ENCODE data around the gene MYOZ1. TPM values are rescaled to one million over a fixed set of nuclear protein-coding genes. Genes with fewer than 3 reads are reported as not detected.

Gene MYOZ1
- total RNA-seq, 2 experiments from 2014 or later, result not detected

- ChIA-PET POLR2A (no interaction called here), CTCF (no interaction called here)
- H3K27ac Mint-ChIP-seq, result no peak overlapping the region
- H3K9me3 Mint-ChIP-seq (ENCODE audit: insufficient read depth), result no peaks in the 10 kb centered on the region
- no peak overlapping the region for H3K4me3 Mint-ChIP-seq
- no peaks in the 10 kb centered on the region for H3K27me3 Mint-ChIP-seq (ENCODE audit: low read depth)
- ATAC-seq, result no peak
- H3K36me3 Mint-ChIP-seq (ENCODE audit: low read depth), result no peaks in the 10 kb centered on the region
- DNase-seq, result no peak
- H3K4me1 Mint-ChIP-seq (ENCODE audit: low read depth), result peaks cover 20% of the 10 kb centered on the region
These were observed 14.1 kb upstream of the MYOZ1 start for GRCh38 chr10:73655257-73655989.

DNA sequence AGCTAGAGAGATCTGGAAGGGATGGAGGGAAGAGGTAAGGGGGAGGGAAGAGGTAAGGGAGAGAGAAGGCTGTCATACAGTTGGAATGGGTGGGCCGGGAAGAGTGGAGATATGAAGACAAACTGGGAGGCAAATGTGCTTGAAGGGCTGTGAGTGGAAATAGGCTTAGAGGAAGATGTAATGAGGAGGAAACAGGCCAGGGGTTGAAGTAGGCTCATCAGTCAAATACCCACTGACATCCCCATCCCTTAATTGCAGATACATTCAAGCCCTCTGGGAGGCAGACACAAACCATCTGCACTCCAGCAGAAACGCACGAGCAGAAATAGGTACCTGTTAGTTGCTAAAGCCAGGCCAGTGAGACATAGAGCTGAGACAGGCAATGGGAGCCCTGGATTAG lies 12.4 kb upstream of the MYOZ1 start:
- H3K36me3 Mint-ChIP-seq (ENCODE audit: low read depth), result no peaks in the 10 kb centered on the region
- no peak for DNase-seq
- no peak for ATAC-seq
- ChIA-PET CTCF (interaction anchor here (0.9 to 1.2 kb wide), 2 partner anchors 9 to 11 kb away, joined by 3 to 6 read pairs; no protein-coding TSS in a partner anchor), POLR2A (no interaction called here)
- H3K9me3 Mint-ChIP-seq (ENCODE audit: insufficient read depth), result no peaks in the 10 kb centered on the region
- peaks cover 20% of the 10 kb centered on the region for H3K4me1 Mint-ChIP-seq (ENCODE audit: low read depth)
- peaks cover 3% of the 10 kb centered on the region for H3K27me3 Mint-ChIP-seq (ENCODE audit: low read depth)
- H3K4me3 Mint-ChIP-seq, result no peak overlapping the region
- no peak overlapping the region for H3K27ac Mint-ChIP-seq

- ChIA-PET CTCF (interaction anchor here (1.2 kb wide), 1 partner anchor 9 kb away, joined by 6 read pairs; no protein-coding TSS in a partner anchor), POLR2A (no interaction called here)
- Mint-ChIP-seq H3K4me3 (no peak overlapping the region), H3K9me3 (ENCODE audit: insufficient read depth) (no peaks in the 10 kb centered on the region), H3K36me3 (ENCODE audit: low read depth) (no peaks in the 10 kb centered on the region), H3K27me3 (ENCODE audit: low read depth) (peaks cover 3% of the 10 kb centered on the region), H3K27ac (no peak overlapping the region), H3K4me1 (ENCODE audit: low read depth) (peaks cover 20% of the 10 kb centered on the region)
- no peak for DNase-seq
- ATAC-seq, result no peak
These were observed 11.9 kb upstream of the MYOZ1 start for GRCh38 chr10:73653195-73653594.

GRCh38 chr10:73650537-73651331 lies 9.5 kb upstream of the MYOZ1 start:
- no peak for DNase-seq
- ATAC-seq, result no peak
- H3K9me3 Mint-ChIP-seq (ENCODE audit: insufficient read depth), result no peaks in the 10 kb centered on the region
- H3K36me3 Mint-ChIP-seq (ENCODE audit: low read depth), result no peaks in the 10 kb centered on the region
- no peak overlapping the region for H3K27ac Mint-ChIP-seq
- ChIA-PET CTCF (interaction anchor here (12.0 kb wide), 1 partner anchor 121 kb away, joined by 152 read pairs; no protein-coding TSS in a partner anchor), POLR2A (no interaction called here)
- peaks cover 15% of the 10 kb centered on the region for H3K4me1 Mint-ChIP-seq (ENCODE audit: low read depth)
- H3K4me3 Mint-ChIP-seq, result no peak overlapping the region
- H3K27me3 Mint-ChIP-seq (ENCODE audit: low read depth), result peaks cover 7% of the 10 kb centered on the region

DNA sequence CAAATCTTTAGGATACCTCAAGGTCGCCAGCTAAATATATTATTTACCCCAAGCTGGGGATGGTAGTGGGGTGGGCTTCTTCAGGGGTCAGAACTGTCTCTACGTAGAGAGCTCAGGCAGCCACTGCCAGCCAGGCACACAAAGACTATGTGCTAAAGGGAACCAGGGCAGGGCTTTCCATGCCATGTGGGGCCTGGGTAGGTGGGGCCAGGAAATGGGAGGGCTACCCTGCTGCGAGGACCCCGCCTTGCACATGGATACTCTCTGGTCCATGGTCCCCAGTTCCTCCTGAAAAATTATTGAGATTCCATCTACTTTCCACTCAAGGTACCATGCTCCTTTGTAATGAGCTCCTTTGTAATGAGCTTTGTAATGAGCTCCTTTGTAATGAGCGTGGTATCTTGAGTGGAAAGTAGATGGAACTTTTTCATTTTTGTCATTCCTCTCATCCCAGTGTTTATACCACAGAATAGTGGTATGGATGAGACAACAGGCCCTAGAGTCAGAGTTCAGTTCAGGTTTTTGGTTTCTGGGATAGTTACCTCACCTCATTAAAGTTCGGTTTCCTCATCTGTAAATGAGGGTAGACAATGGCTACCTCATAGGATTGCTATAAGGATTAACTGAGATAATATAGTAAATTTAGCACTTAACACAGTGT lies 8.7 kb upstream of the MYOZ1 start:
- Mint-ChIP-seq H3K9me3 (ENCODE audit: insufficient read depth) (no peaks in the 10 kb centered on the region), H3K4me1 (ENCODE audit: low read depth) (peaks cover 11% of the 10 kb centered on the region), H3K27ac (no peak overlapping the region), H3K36me3 (ENCODE audit: low read depth) (no peaks in the 10 kb centered on the region), H3K4me3 (no peak overlapping the region), H3K27me3 (ENCODE audit: low read depth) (peaks cover 10% of the 10 kb centered on the region)
- CTCF ChIA-PET, result interaction anchor here (12.0 kb wide), 1 partner anchor 120 kb away, joined by 152 read pairs; no protein-coding TSS in a partner anchor
- POLR2A ChIA-PET, result no interaction called here
- DNase-seq, result no peak
- ATAC-seq, result no peak

DNA sequence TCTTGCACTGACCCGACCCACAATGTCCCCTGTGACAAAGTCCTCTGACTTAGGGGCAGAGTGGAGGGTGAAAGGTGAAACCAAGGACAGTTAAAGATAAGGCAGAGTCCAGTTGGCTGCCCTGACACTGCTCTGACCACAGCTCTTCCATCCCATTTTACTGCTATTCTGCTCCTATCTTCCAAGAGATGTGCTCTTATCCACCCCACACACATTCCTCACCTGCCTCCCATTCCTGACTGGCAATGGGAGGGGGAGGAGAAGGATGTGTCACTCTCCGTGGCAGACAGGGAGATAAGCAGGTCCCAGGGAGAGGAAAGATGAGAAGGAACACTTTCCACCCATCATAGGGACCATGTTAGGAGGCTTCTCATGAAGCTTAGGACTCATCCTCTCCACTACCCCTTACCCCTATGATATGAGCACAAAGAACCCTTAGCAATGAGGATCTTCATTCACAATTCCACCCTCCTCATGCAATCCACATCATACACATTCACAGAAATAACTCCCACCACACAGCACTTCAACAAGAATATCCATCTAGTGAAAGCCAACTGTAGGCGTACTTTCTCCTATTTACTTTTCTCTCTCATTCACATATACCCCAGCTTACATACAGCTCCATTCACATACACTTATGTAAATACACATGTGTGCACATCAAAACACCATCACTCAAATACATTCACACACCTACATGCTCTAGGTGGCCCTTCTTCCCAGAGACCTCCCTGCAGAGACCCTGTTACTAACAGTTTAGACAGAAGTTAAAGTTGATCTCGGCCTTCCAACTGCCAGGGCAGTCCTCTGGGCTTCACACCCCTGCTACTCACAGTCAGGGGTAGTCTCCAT lies 7.9 kb upstream of the MYOZ1 start:
- Mint-ChIP-seq H3K27ac (no peak overlapping the region), H3K4me1 (ENCODE audit: low read depth) (peaks cover 17% of the 10 kb centered on the region), H3K36me3 (ENCODE audit: low read depth) (no peaks in the 10 kb centered on the region), H3K9me3 (ENCODE audit: insufficient read depth) (no peaks in the 10 kb centered on the region), H3K4me3 (no peak overlapping the region), H3K27me3 (ENCODE audit: low read depth) (peaks cover 12% of the 10 kb centered on the region)
- DNase-seq (no peak), ATAC-seq (no peak)
- POLR2A ChIA-PET, result no interaction called here
- CTCF ChIA-PET, result interaction anchor here (1.2 to 12.0 kb wide), 2 partner anchors 11 to 119 kb away, joined by 3 to 152 read pairs; no protein-coding TSS in a partner anchor

- DNase-seq (no peak), ATAC-seq (no peak)
- ChIA-PET CTCF (interaction anchor here (0.8 to 12.0 kb wide), 3 partner anchors 10 to 118 kb away, joined by 3 to 152 read pairs (median 3); no protein-coding TSS in a partner anchor), POLR2A (no interaction called here)
- Mint-ChIP-seq H3K4me1 (ENCODE audit: low read depth) (peaks cover 27% of the 10 kb centered on the region), H3K9me3 (ENCODE audit: insufficient read depth) (no peaks in the 10 kb centered on the region), H3K36me3 (ENCODE audit: low read depth) (no peaks in the 10 kb centered on the region), H3K27ac (no peak overlapping the region), H3K4me3 (peak overlapping the region; percentile 51), H3K27me3 (ENCODE audit: low read depth) (peaks cover 12% of the 10 kb centered on the region)
These were observed 6.8 kb upstream of the MYOZ1 start for GRCh38 chr10:73647875-73648651.

- no peaks in the 10 kb centered on the region for H3K9me3 Mint-ChIP-seq (ENCODE audit: insufficient read depth)
- H3K4me3 Mint-ChIP-seq, result peak overlapping the region; percentile 51
- ATAC-seq, result peak; percentile 38
- H3K36me3 Mint-ChIP-seq (ENCODE audit: low read depth), result no peaks in the 10 kb centered on the region
- peaks cover 12% of the 10 kb centered on the region for H3K27me3 Mint-ChIP-seq (ENCODE audit: low read depth)
- peaks cover 29% of the 10 kb centered on the region for H3K4me1 Mint-ChIP-seq (ENCODE audit: low read depth)
- no peak for DNase-seq
- ChIA-PET CTCF (interaction anchor here (0.8 to 12.0 kb wide), 3 partner anchors 10 to 117 kb away, joined by 3 to 152 read pairs (median 3); no protein-coding TSS in a partner anchor), POLR2A (no interaction called here)
- no peak overlapping the region for H3K27ac Mint-ChIP-seq
These were observed 6.1 kb upstream of the MYOZ1 start for GRCh38 chr10:73647211-73647874.

DNA sequence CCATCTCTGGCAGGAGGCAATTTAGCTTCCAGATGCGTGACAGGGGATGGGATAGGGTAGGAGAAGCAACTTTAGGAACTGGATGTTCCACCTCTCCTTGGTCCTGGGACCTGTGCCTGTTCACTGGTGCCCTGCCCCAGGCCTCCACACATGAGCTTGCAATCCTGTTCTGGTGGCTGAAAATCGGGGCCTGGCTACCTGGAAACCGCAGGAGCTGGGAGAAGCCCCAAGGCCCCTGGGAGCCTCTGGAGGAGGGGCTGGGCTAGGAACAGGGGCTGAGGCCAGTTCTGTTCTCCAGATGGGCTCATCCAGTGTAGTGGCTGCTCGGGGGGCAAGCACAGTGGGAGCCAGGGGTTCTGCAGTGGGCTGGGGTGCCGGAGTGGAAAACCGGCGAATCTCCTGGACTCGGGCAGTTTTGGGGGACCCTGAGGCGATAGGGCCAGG lies 5.3 kb upstream of the MYOZ1 start:
- POLR2A ChIA-PET, result no interaction called here
- Mint-ChIP-seq H3K9me3 (ENCODE audit: insufficient read depth) (no peaks in the 10 kb centered on the region), H3K36me3 (ENCODE audit: low read depth) (no peaks in the 10 kb centered on the region), H3K27me3 (ENCODE audit: low read depth) (peaks cover 12% of the 10 kb centered on the region), H3K27ac (no peak overlapping the region), H3K4me1 (ENCODE audit: low read depth) (peaks cover 29% of the 10 kb centered on the region), H3K4me3 (no peak overlapping the region)
- CTCF ChIA-PET, result interaction anchor here (12.0 kb wide), 1 partner anchor 117 kb away, joined by 152 read pairs; no protein-coding TSS in a partner anchor
- DNase-seq, result no peak
- no peak for ATAC-seq

GRCh38 chr10:73645251-73645650 lies 4.0 kb upstream of the MYOZ1 start:
- CTCF ChIA-PET, result interaction anchor here (0.6 to 12.0 kb wide), 13 partner anchors 9 to 133 kb away, joined by 3 to 152 read pairs (median 8); no protein-coding TSS in a partner anchor
- no peak overlapping the region for H3K27ac Mint-ChIP-seq
- peaks cover 22% of the 10 kb centered on the region for H3K4me1 Mint-ChIP-seq (ENCODE audit: low read depth)
- POLR2A ChIA-PET, result interaction anchor here (2.0 kb wide), 1 partner anchor 116 kb away, joined by 6 read pairs; no protein-coding TSS in a partner anchor
- DNase-seq (no peak), ATAC-seq (no peak)
- H3K36me3 Mint-ChIP-seq (ENCODE audit: low read depth), result no peaks in the 10 kb centered on the region
- no peak overlapping the region for H3K4me3 Mint-ChIP-seq
- no peaks in the 10 kb centered on the region for H3K9me3 Mint-ChIP-seq (ENCODE audit: insufficient read depth)
- peaks cover 19% of the 10 kb centered on the region for H3K27me3 Mint-ChIP-seq (ENCODE audit: low read depth)
